Chondrocyte (in vitro differentiated cells): ENCODE results near the gene LIPH. TPM values are rescaled to one million over a fixed set of nuclear protein-coding genes. Genes with fewer than 3 reads are reported as not detected.

Experiments used
- DNase-seq: peaks from one replicate; pipeline ENCODE4 v3.0.0; 2021; ENCODE audit warnings: mixed read lengths, low spot score
- H3K27ac Mint-ChIP-seq: one replicate; pipeline ENCODE4 v1.8.0; 2021; ENCODE audit warnings: mild to moderate bottlenecking, moderate library complexity, mixed read lengths; ENCODE audit not compliant: unreplicated experiment
- H3K27me3 Mint-ChIP-seq: 2 replicates; pipeline ENCODE4 v1.8.0; 2021; ENCODE audit warnings: low read depth, mixed read lengths
- H3K36me3 Mint-ChIP-seq: 2 replicates; pipeline ENCODE4 v1.8.0; 2021; ENCODE audit warnings: low read depth, mixed read lengths
- H3K4me1 Mint-ChIP-seq: 2 replicates; pipeline ENCODE4 v1.8.0; 2021; ENCODE audit warnings: low read depth, mild to moderate bottlenecking, mixed read lengths
- H3K4me3 Mint-ChIP-seq: one replicate; pipeline ENCODE4 v1.8.0; 2021; ENCODE audit warnings: mild to moderate bottlenecking, moderate library complexity, mixed read lengths; ENCODE audit not compliant: unreplicated experiment
- H3K9me3 Mint-ChIP-seq: 2 replicates; pipeline ENCODE4 v1.8.0; 2021; ENCODE audit warnings: low read depth, mixed read lengths
- total RNA-seq: library from RNA; stranded (reverse); gene quantifications from 3 replicates; pipeline ENCODE4 v1.2.1, GENCODE V29; 2021
- TF ChIP-seq, protein P1 (sequence below): fragments of 200-600 bp; sonication (generic); IDR thresholded peaks from 2 replicates; pipeline ENCODE4 v1.5.0; 2021; ENCODE audit warnings: antibody characterized with exemption, mild to moderate bottlenecking, moderate library complexity

The LIPH gene
- total RNA-seq, 1 donor from 2014 or later: 0.40 TPM

DNA sequence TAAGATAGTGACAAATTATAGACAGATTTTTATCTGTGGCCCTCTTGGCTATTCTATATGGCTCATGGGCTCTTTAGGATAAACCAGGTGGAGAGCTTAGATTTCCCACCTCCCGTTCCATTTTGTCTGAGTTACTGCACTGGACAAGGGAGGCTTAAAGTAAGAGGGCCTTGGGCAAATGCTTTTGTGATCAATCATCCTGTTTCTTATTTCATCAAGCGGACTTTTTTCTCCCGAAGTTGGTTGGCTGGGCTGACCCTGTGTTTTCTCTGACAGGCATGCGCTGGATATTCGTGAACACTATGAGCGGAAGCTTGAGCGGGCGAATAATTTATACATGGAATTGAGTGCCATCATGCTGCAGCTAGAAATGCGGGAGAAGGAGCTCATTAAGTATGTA lies 86.9 kb downstream of the LIPH start:
- Mint-ChIP-seq H3K9me3 (no peaks in the 10 kb centered on the region), H3K4me3 (no peak overlapping the region), H3K4me1 (no peaks in the 10 kb centered on the region), H3K27me3 (no peaks in the 10 kb centered on the region), H3K27ac (no peak overlapping the region), H3K36me3 (peaks cover 32% of the 10 kb centered on the region)
- DNase-seq: no peak
- TF ChIP-seq, protein P1, sequence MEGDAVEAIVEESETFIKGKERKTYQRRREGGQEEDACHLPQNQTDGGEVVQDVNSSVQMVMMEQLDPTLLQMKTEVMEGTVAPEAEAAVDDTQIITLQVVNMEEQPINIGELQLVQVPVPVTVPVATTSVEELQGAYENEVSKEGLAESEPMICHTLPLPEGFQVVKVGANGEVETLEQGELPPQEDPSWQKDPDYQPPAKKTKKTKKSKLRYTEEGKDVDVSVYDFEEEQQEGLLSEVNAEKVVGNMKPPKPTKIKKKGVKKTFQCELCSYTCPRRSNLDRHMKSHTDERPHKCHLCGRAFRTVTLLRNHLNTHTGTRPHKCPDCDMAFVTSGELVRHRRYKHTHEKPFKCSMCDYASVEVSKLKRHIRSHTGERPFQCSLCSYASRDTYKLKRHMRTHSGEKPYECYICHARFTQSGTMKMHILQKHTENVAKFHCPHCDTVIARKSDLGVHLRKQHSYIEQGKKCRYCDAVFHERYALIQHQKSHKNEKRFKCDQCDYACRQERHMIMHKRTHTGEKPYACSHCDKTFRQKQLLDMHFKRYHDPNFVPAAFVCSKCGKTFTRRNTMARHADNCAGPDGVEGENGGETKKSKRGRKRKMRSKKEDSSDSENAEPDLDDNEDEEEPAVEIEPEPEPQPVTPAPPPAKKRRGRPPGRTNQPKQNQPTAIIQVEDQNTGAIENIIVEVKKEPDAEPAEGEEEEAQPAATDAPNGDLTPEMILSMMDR: no peak

DNA sequence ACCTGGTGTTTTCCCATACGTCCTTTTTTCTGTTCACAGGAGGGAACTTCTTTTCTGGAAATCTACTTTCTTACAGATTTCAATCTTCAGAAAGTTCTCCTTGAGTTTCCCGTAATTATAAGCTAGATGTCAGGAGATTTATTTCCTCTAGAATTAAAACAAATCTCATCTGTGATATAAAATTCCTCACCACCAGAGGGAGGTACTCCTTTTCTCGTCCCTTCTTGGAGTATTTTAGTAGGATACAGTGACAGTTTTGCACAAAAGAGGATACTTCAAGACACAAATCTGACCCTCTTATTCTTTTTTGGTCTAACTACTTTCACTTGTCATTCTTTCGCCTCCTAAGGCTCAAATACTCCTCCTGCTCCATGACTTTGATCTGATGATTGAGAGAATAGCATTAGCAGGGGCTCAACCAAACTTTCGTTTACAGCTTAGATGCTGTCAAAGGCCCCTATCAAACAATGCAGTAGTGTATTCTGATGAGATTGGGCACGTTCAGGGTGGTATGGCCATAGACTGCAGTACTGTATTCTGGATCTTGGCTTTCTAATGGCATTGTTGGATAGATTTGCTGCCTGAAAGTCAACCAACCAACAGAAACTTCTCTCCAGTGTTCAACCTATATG lies 91.6 kb downstream of the LIPH start:
- Mint-ChIP-seq H3K4me1 (no peaks in the 10 kb centered on the region), H3K27me3 (no peaks in the 10 kb centered on the region), H3K27ac (no peak overlapping the region), H3K36me3 (peaks cover 14% of the 10 kb centered on the region), H3K4me3 (no peak overlapping the region), H3K9me3 (no peaks in the 10 kb centered on the region)
- TF ChIP-seq, protein P1: peak; percentile 77
- DNase-seq: no peak

DNA sequence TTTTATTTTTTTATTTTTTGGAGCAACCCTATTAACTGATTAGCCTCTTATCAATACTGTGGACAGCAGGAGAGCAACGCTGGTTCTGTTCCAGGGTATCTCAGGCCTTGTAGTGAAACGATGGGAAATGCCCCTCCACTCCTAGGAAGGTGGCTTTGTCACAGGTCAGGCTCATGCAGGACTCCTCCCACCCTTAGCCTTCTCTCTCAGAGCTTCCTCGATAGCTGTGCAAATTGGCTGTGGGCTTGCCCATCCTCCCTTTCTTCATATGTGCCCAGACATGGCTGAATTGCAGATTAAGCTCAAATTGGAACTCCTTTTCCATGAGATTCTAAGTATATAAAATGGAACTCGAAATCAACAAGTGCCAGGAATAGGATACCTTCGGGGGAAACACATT lies 92.1 kb downstream of the LIPH start:
- no peaks in the 10 kb centered on the region for H3K9me3 Mint-ChIP-seq
- TF ChIP-seq, protein P1: no peak
- peaks cover 14% of the 10 kb centered on the region for H3K36me3 Mint-ChIP-seq
- H3K27ac Mint-ChIP-seq: no peak overlapping the region
- H3K4me1 Mint-ChIP-seq: no peaks in the 10 kb centered on the region
- no peak for DNase-seq
- no peaks in the 10 kb centered on the region for H3K27me3 Mint-ChIP-seq
- H3K4me3 Mint-ChIP-seq: no peak overlapping the region

DNA sequence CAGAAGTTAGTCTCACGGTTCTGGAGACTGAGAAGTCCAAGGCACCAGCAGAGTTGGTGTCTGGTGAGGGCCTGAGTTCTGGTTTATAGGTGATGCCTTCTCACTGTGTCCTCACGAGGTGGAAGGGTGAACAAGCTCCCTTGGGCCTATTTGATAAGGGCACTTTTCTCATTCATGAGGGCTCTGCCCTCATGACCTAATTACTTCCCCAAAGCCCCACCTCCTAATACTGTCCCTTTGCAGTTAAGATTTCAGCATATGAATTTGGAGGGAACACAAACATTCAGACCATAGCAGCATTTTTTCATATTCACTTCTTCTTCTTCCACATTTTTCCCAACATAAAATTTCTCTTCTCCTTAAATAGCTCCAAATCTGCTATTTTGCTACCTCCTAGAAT lies 95.0 kb downstream of the LIPH start:
- H3K4me1 Mint-ChIP-seq: no peaks in the 10 kb centered on the region
- TF ChIP-seq, protein P1: no peak
- H3K27ac Mint-ChIP-seq: no peak overlapping the region
- H3K27me3 Mint-ChIP-seq: no peaks in the 10 kb centered on the region
- peaks cover 8% of the 10 kb centered on the region for H3K36me3 Mint-ChIP-seq
- no peak overlapping the region for H3K4me3 Mint-ChIP-seq
- DNase-seq: no peak
- H3K9me3 Mint-ChIP-seq: no peaks in the 10 kb centered on the region

Other genes starting within 250 kb of the LIPH start
- 18.2 to 30.5 TPM (median 23.2 TPM) in 3 replicates for gene MAP3K13, start 189.5 kb downstream of the LIPH start, total RNA-seq
- 15.1 to 15.9 TPM (median 15.5 TPM) in 3 replicates for gene TMEM41A, start 53.6 kb downstream of the LIPH start, total RNA-seq
- gene SENP2, start 33.7 kb upstream of the LIPH start, total RNA-seq: 39.4 to 45.5 TPM (median 41.2 TPM) in 3 replicates